GM19023 (cell line): ENCODE measurements around the gene TMC2.
"Not testable (repeated sequence)": the region's sequence is repeated elsewhere in the genome, so short reads cannot be mapped to it uniquely, and the experiment has no call there.

Experiments used
- ATAC-seq: cut with Tn5 transposase; IDR thresholded peaks from one replicate; pipeline ENCODE4 v1.9.1; 2021; ENCODE audit warnings: mild to moderate bottlenecking, moderate library complexity; ENCODE audit not compliant: unreplicated experiment

TMC2 gene

DNA sequence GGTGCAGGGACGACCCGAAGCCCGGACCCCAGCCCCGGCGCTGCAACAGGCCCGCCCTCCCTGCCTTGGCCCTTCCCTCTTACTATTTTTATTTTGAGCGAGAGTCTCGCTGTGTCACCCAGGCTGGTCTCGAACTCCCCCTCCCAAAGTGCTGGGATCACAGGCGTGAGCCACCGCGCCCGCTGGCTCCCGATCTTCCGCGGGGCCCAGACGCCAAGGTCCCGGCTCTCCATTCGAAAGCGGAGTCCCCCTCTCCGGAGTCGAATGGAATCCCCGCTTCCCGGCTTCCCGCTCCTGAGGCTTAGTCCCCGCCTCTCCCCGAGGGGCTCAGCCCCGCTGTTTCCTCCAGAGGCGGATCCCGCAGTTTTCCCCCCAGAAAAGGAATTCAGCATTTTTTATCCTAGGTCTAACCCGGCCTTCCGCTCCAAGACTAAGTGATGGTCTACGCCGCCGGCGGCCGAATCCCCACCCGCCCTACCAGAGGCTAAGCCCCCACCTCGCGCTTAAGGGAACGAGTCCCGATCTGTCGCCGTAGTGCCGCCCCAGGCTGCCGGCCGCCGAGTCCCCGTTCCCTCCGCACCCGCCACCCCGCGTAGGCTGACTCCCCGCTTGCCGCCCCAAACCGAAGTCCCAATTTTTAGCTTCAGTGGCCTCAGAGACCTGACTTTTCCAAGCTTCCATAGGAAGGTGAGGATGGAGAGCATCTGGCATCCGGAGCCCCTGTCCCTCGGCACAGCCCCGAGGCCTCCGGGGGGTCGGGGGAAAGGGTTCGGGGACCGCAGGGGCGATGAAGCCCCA lies 11.5 kb upstream of the TMC2 start:
- peak; percentile 52 for ATAC-seq

GRCh38 chr20:2526218-2526583 lies 10.2 kb upstream of the TMC2 start:
- not testable (repeated sequence) for ATAC-seq

DNA sequence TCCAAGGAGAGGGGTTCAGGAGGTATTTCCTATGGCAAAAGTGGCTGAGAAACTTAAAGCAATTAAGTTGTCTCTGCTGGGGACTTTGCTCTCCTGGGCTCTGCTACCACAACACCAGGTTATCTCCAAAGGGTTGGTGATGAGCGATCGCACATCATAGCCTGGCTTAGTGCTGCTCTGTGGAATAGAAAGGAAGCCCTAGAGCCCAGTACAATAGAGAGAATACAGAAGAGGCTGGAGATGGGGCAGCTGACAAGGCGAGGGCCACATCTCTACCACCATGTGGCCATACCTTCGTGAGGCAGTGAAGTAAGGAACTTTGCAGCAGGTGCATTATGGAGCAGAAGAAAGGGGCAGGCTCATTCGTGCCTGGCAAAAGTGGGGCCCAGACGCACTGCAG lies 8.6 kb upstream of the TMC2 start:
- ATAC-seq = no peak

GRCh38 chr20:2528671-2529271 lies 7.6 kb upstream of the TMC2 start:
- no peak for ATAC-seq

DNA sequence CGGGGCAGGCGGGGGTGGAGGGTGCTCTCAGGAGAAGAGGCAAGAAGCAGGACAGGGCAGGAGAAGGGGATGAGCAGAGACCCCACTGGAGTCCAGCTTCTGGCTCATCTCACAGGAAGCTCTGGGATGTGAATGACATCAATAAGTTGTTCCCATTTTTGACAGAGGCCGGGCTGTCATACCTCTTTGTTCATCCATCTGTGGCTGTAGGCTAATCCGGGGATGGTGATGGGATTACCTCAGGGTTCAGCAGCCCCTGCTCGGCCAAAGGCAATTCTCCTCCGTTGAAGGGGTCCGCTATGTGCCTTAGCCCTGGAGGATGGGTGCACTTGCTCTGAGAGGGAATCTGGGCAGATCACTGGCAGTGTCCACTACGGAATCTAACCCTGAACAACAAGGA lies 3.3 kb upstream of the TMC2 start:
- ATAC-seq = no peak

DNA sequence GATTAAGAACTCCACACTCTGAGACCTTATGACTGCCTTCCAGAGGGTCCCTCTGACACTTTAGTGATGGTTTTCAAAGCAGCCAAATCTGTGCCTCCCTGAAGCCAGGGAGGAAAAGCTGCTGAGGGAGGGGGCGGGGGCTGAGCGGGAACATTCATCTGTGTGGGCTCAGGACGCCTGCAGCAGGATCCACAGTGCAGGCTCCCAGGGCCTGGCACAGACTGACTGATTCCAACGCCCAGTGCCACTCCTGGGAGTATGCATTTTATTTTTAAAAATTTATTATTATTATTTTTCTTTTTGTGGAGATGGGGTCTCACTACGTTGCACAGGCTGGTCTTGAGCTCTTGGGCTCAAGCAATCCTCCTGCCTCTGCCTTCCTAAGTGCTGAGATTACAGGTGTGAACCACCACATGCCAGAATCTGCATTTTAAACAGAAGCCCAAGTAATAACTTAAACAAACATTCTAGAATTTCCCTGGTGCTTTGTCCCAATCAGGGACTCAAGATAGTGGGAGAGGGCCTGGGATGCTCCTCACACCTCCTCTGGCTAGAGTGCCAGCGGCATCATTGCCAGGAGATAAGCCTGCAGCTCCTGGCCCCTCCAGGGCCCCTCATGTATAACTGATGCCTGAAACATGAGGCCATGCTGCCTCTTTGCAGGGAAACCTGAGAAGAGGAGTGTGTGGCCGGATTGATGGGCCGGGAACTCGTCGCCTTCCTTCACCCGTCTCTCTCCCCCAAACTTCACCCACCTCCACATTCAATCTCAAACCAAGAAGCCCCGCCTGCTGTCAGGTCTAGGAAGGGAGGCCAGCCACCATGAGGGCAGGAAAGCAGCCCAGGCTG lies 438 bp upstream of the TMC2 start:
- no peak for ATAC-seq

DNA sequence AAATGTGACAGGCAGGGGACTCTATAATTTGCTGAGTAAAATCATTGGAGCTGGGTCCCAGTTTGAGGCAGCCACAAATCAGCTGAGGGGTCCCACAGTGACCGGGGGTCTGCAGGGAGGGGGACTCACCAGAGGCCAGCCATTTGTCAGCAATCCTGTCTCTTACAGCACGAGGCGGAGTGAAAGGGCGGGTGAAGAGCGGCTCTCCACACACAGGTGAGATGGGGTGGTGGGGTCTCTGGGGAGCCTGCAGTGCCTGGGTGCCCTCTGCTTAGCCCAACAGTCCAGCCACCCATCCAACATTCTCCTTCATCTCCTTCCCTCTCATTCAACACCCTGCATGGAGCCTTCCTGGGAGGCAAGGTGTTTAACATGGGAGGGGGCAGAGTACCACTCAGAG lies 728 bp downstream of the TMC2 start:
- ATAC-seq = no peak

DNA sequence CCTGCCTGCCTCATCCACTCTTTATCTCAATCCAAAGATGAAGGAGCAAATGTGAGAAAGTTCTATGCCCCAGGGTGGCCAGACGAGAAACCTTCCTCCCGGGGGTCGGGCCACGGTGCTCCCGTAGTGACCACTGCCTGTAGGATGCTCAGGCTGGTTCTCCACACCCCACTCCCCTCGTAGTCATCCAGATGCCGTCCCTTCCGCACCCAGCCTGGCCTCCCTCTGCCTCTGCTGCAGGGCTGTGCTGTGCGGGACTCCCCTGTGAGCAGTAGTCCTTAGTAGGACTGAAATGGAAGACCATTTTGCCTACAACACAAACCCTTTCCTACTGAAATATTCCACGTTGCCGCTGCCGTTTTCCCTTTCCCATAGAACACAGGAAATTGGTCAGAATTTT lies 2.0 kb downstream of the TMC2 start:
- ATAC-seq = no peak

GRCh38 chr20:2538931-2539720 lies 2.8 kb downstream of the TMC2 start:
- ATAC-seq = no peak

GRCh38 chr20:2541940-2542339 lies 5.6 kb downstream of the TMC2 start:
- no peak for ATAC-seq

GRCh38 chr20:2542361-2542760 lies 6.0 kb downstream of the TMC2 start:
- ATAC-seq = no peak

GRCh38 chr20:2544211-2544610 lies 7.8 kb downstream of the TMC2 start:
- ATAC-seq = no peak

- ATAC-seq = no peak
Observed at GRCh38 chr20:2545594-2545993, 9.2 kb downstream of the TMC2 start.

DNA sequence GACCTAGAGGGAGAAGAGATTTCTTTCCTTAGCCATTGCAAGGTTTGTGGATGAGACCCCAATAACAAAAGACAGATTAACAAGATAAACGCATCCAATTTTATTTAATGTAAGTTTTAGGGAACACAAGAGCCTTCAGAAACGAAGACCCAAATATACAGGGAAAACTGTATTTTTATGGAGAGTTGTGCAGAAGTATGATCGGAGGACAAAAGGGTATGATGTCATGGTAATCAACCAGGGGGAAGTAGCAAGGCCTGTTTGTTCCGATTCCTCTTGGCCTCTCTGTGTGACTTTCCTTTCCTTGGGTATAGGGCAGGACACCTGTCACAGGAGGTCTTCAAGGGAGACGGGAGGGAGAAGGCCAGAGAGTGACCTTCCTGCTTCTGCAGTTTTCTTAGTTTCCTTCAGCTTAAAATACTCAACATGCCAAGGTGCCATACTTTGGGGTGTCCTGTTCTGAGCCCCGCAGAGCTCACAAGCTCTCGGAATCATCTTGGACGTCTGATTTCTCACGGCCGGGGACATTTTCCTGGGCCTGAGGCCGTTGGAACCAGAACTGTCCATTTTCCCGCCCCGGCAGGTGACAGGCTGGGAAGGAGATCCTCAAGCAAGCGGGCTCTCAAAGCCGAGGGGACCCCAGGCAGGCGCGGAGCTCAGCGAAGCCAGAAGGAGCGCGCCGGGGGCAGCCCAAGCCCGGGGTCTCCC lies 21.7 kb downstream of the TMC2 start:
- no peak for ATAC-seq

DNA sequence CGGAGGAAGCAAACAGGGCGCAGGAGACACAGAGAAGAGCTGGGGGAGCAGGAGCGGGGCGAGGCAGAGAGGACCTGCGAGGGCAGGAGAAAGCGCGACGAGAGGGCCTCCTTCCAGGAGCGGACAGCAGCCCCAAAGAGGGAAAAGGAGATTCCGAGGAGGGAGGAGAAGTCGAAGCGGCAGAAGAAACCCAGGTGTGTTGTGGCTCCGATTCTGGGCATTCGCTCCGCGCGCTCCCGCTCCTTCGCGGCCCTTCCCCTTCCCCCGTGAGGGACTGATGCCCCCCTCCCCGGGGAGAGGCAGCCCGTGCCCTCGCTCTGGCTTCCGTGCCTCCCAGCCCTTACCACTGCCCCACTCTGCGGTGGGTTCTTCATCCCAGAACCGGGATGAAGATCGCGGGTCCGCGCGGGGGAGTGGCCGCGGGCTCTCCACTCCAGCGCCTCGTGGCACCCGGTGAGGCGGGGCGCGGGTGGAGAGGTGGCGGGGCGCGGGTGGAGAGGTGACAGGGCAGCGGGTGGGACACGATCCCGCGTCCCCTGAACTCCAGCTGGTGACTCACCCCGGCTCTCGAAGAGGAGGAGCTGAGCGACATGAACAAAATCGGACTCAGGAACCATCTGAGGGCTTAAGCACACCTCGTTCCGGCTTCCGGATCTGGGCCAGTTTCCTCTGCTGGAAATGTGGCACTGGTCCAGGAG lies 22.4 kb downstream of the TMC2 start:
- no peak for ATAC-seq

GRCh38 chr20:2559279-2559626 lies 22.9 kb downstream of the TMC2 start:
- ATAC-seq = no peak

DNA sequence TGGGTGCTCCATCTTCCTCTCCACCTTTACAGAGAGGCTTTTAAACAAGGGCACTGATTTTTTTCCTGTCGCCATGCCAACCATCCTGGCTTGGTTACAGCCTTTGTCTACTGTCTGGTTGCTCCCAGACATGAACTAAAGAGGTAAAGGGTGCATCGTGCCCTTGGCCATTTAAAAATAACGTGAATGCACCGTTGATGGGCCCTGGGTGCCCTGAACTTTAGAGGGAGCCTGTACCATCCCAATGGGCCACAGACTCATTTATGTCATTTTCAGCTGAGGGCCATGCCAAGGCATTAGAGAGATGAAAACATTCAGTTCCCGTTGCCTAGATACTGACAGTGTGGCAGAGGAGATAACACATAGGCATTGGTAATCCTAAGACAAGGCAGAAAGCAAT lies 23.3 kb downstream of the TMC2 start:
- no peak for ATAC-seq

DNA sequence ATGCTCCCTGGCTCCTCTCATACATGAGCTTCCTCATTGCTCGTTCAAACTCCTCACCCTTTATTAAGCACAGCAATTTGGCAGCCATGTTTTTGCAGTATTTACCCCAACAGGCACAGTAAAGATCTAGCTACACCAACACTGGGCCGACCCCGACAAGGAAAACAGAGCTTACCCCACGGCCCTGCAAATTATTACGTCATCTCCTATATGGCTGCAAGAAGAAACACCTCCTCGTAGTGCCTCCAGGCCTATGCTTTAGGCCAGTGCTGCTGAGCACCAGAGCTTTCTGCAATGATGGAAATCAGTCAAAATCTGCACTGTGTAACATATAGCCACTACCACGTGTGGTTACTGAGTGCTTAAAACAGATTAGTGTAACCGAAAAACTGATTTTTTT lies 26.7 kb downstream of the TMC2 start:
- ATAC-seq = no peak

GRCh38 chr20:2564406-2564805 lies 28.0 kb downstream of the TMC2 start:
- ATAC-seq = no peak

DNA sequence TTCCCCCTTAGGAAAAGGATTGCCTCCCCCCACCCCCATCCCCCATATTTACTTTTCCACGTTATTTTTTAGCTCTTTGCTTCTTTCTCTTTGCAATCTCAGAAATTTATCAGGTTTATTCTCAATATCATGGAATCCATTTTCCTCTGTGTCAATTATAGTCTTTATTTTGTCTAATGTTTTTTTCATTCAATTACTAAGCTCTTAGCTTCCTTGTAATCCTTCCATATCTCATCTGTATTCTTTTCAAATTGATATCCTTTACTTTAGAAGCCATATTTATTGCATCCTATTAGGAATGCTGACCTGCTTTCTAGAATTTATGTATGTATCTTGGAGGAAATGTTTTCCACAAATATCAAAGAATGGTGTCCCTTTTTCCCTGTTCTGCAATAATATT lies 39.3 kb downstream of the TMC2 start:
- ATAC-seq = no peak
